GM19025 (cell line): ENCODE results near the gene DGKE.

Source experiments
- ATAC-seq: cut with Tn5 transposase; IDR thresholded peaks from one replicate; pipeline ENCODE4 v1.9.1; 2021; ENCODE audit warnings: mild to moderate bottlenecking, low read depth, moderate library complexity; ENCODE audit not compliant: unreplicated experiment

The DGKE gene

DNA sequence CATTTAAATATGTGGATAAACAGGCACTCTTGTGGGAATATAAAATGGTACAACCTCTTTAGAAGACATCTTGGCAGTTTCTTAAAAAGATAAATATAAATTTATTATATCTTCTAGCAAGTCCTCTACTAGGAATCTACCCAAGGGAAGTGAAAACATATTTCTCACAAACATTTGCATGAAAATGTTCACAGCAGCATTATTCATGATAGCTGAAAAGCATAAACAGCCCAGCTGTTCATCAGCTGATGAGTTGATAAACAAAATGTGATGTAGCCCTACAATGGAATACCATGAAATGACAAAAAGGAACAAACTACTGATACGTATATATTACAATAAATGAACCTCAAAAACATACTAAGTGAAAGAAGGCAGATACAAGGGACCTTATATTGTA lies 12.0 kb downstream of the DGKE start:
- ATAC-seq = no peak

DNA sequence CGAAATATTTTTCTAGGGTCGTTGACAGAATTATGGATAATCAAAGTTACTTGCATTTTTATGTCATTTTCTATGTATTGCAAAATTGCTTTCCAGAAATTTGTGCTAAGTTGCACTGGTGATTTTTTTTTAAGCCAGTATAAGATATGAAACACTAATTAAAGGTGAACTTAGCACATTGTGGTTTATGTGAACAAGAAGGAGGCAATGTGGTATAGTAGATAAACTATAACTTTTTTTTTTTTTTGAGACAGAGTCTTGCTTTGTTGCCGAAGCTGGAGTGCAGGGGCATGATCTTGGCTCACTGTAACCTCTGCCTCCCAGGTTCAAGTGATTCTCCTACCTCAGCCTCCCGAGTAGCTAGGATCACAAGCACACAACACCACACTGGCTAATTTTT lies 13.2 kb downstream of the DGKE start:
- no peak for ATAC-seq

DNA sequence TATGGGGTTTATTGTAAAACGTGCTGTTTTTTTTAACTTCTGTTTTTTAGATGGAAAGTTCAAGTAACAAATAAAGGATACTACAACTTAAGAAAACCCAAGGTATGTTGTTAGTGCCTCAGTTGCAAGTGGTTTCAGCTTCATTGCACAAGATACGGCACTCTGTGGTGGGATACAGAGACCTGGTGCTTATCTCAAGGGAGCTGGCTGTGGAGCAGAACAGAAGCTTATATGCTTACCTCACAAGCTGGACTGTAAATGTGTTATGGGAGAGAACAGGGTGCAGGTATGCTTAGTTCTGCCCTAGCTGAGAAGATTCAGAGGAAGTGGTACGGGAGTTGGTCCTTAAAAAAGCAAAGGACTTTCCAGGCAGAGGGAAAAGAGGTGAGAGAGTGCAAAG lies 15.2 kb downstream of the DGKE start:
- ATAC-seq = no peak

DNA sequence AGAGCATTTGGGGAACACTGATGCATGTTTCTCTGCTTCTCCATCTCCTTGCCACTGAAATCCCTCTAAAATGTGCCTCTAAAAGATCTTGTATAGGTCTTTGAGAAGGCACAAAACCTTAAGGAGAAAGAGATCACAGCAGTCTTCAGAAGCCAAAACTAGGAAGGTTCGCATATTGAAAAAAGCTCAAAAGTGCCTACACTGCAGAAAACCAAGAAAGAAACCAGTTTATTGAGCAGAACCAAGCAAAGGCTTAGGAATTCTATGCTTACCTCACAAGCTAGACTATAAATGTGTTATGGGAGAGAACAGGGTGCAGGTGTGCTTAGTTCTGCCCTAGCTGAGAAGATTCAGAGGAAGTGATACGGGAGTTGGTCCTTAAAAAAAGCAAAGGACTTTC lies 16.6 kb downstream of the DGKE start:
- no peak for ATAC-seq

DNA sequence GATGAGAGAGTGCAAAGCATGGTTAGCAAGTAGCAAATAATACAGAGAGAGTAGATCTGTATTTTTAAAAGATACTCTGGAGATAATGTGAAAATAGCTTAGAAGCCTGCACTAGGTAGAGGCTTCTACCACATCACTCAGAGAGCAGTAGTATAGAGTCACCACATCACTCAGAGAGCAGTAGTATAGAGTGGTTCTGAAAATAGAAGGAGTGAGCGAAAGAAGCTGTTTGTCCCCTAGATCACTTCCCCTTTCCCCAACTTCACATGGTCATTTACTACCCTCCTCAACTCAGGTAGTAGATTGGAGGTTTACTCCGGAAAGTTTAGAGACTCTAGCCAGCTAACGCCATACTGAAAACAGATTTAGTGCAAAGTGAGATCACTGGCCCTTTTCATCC lies 17.1 kb downstream of the DGKE start:
- no peak for ATAC-seq

DNA sequence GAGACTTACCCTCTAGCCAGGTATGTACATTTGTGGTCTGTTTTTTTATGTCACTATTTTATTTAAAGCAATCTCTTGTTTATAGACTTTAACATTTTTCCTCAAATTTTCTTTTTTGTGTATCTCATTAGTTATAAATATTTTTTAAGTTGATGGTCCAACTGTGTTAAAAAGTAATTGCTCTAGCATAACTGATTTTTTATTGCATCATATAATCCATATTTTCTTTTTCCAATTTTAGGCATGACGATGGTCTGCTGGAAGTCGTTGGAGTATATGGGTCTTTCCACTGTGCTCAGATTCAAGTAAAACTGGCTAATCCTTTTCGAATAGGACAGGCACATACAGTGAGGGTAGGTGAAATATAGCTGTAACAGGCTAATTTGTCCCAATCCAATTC lies 27.9 kb downstream of the DGKE start:
- ATAC-seq = no peak

DNA sequence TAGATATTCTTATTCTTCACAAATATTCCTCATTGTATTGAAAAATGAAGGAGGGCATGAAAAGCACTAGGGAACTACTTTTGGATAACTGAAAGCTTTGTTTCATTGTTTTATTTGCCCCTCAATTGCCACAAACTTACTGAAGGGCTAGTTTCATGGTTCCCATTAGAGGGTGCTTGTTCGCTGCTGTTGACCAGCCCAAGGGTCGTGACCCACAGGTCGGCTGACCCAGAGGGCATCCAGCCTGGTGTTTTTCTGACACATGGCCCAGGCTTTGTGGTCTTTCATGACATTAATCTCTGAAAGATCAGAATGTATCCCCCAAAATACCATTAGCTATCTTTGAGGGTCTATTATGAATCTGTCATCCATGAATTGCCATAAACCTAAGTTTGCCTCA lies 30.0 kb downstream of the DGKE start:
- no peak for ATAC-seq

DNA sequence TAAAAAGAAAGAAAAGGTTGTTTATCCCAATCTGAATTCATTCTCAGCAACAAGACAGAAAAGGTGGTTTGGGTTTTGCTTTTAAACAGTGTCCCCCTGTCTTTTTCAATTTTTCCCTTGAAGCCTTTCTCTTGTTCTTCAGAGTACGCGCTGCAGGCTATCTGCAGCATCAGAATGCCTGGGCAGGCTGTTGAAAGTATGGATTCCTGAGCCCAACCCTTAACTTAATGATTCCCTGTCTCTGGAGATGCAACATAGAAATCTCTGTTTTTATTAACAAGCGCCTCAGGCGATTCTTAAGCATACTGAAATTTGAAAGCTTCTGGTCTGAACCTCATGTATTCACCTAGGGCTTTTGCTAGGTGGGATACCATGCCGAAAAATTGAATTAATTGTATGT lies 32.1 kb downstream of the DGKE start:
- no peak for ATAC-seq

DNA sequence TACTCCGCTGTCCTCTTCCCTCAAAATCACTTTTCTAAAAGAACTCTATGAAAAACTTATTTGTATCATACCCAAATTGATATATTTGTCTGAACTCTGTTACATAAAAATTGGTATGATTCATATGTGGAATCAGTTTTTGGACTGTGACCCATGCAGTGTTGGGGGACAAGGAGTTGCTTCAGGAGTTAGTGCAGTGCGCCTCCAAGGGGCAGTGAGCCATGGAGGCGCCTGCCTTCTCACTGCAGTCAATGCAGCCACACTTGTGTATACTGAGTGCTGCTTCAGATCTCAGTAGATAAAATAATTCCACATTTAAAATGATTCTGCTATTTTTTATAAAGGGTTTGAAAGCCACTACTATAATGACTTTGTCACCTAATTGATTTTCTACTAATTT lies 32.5 kb downstream of the DGKE start:
- ATAC-seq = no peak

DNA sequence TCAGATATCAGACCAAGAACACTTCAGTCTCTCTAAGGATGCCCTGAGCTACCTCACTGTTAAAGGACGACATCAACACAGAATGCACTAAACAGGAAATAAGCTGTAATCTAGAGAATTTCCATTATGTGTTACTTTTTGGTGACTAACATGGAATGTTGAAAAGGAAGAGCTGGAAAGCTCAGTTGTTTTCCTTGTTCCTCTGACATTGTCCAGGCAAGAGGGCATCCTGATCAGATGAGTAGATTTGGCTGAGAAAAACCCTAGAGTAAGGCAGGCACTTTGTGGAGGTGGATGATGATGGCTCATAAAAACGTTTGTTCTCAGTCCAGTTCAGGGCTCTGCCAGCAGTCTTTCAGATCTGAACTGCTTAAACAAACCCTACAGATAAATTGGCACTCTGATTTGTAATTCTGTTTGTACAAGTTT lies 34.0 kb downstream of the DGKE start:
- ATAC-seq = no peak

DNA sequence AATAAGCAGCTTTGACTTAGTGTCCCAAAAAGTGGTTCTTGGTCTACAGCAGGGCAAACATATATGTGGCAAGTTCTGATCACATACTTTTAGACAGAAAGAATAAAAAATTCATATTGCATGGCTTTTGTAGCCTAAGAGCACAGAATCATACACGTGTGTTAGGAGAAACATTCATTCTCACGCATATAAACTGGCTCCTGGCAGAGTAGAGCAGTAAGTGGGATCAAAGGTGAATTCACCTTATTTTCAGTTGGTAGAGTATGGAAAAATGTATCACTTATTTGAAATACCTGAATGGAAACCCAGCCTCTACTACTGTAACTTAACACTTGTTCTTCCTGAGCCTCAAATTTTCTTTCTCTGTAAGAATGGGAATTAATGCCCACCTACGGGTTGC lies 34.8 kb downstream of the DGKE start:
- ATAC-seq = no peak

DNA sequence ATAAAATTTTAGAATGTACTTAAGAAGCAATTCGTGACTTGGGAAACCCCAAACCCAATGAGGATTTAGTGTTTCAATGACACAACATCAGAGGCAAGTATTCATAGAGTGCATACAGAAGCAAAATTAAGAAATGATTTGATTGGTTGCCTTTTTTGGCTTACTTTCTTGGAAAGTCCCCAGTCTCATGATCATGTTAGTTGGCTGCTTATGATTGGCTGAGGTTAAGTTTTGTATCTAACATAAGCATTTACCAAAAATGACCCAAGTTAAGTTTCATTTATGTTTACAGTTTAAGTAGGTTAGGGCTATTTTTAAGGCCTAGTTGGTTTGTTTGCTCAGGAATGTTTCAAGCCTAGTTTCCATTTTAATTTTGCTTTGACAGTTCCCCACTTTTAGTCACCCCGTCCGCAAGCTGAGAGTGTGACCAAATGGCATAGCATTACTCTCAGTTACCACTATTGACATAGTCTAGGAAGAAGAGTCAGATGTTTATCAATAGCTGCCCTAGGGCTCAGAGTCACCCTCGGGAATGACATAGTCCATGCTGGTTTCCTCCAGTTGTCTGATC lies 36.2 kb downstream of the DGKE start:
- ATAC-seq = no peak

DNA sequence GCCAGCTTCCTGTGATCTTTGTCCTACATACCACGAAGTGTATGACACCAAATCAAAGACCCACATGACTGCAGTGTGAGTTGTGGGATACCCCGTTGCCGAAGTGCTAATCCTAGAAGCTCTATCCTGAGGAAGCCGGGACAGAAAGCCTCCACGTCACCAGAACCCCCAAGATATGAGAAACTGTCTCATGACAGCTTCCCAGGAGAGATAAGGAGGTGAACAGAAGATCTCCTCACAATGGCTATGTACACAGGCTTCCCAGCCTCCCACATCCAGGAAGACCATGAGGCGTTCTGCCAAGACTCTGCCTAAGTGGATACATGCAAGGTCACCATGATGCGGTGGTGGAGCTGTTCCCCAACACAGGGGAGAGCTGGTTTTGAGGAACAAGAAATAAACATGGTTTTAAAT lies 42.8 kb downstream of the DGKE start:
- no peak for ATAC-seq

DNA sequence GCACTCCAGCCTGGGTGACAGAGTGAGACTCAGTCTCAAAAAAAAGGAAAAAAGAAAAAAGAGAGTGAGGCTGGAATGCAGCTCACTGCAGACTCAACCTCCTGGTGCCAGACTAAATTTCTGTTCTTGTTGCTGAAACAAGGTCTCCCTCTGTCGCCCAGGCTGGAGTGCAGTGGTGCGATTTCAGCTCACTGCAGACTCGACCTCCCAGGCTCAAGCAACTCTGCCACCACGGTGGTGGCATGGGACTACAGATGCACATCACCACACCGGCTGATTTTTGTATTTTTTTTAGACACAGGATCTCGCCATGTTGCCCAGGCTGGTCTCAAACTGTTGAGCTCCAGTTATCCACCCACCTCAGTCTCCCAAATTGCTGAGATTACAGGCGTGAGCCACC lies 45.3 kb downstream of the DGKE start:
- no peak for ATAC-seq

DNA sequence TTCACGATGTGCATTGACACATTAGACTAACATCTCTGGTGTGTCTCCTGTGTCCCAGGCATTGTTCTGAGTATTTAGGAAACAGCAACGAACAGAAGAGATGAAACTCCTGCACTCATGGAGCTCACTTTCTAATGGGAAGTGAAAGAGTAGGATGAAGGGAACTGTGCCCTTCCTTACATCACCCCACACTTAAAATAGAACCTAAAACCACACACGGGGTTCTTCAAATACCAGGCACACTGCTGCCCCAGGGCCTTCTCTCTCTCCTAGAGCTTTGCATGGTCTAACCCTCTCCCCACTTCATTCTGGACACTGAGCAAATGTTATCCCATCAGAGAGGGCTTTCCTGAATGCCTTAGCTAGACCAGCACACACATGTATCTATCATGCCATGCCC lies 46.2 kb downstream of the DGKE start:
- ATAC-seq = no peak

DNA sequence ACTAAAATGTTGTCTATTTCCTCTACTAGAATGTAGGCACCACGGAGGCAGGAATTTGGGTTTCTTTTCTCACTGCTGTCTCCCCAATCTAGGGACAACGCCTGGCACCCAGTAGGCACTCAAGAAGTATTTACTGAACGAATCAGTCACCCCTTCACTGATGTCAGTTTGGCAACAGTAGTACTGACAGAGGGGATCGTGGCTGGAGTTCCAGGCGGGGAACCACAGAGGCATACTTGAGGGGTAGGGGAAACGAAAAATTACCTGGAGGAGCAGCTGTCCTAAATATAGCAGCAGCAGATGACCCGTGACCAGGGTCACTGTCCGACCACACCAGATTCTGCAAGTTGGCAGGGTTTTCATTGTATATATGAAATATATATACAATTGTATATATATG lies 46.6 kb downstream of the DGKE start:
- ATAC-seq = no peak

DNA sequence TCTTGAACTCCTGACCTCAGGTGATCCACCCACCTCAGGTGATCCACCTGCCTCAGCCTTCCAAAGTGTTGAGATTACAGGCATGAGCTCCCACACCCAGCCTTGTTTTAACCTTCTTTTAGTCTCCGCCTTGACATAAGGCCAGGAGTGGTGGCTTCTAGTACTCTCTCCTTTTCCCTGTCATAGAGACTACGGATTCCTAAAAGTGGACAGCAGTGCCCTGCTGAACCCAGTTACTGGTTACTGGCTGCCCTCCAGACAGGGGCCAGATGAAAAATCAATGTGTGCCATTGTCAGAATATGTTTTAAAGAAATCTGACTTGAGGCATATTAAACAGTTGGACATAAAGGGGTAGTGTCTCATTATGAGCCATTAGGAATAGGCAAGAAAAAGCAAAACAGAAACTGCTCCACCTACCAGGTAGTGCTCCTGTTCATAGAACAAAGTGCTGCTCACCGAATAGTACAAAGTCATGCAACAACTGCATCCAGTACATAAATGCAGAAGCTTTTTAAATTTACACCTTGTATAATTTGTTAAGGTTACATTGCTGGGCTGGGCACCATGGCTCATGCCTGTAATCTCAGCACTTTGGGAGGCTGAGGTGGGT lies 47.8 kb downstream of the DGKE start:
- no peak for ATAC-seq

DNA sequence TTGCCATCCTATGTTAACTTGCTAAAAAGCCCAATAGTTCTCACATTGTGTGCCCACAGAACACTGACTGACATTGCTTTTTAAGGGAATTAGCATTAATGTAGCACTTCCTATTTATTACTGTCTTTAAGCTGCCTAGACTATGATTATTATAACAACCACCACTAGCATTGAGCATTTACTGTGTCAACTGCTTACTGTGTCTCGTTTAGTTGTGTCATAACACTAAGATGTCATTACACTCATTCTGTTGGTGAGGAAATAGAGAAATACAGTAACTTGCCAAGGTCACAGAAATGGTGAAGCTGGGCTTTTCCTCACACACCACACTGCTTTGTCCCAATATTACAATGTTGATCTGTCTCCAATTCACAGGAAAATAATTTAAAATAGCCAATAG lies 49.7 kb downstream of the DGKE start:
- ATAC-seq = no peak

DNA sequence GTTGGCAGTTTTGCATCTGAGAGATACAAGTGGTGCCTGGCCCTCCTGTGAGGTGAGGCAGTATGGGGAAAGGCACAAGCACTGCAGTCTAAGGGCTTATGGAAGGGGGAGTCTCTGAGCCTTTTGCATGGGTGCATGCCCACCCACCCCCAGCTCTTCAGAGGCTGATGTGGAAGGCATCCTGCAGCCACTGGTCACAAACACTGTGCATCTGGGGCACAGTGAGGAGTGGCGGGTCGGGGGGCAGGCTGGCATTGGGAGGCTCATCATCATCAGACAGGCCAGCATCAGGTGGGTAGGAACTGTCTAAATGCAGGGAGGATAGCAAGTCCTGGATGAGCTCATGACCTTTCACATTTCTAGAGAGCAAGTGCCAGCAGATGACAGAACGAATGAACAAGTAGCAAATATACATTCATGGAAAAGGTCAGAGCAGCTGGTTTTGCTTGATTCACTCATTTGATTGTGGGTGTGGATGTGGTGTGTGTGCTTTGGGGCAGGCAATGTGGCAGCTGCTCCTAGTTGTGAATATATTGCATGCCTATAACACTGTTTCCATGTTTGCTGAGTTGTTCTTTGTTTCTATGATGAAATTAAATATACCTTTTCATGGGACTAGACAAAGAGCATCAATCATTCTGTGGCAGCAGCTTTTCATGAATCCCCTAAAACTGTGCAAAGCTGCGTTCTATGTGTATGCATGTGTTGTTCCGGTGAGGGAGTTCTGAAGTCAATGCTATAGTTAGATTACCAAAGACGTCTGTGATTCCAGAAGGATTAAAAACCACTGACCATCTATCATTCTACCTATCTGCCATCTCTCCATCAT lies 50.7 kb downstream of the DGKE start:
- no peak for ATAC-seq

DNA sequence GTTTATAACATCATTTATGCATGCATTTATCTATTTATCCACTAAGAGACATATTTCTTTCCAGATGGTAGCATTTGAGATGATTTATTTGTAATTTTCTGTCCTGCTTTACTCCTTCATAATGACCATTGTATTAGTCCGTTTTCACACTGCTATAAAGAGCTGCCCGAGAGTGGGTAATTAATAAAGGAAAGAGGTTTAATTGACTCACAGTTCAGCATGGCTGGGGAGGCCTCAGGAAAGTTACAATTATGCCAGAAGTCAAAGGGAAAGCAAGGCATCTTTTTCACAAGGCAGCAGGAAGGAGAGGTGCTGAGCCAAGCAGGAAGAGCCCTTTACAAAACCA lies 51.3 kb downstream of the DGKE start:
- no peak for ATAC-seq

DNA sequence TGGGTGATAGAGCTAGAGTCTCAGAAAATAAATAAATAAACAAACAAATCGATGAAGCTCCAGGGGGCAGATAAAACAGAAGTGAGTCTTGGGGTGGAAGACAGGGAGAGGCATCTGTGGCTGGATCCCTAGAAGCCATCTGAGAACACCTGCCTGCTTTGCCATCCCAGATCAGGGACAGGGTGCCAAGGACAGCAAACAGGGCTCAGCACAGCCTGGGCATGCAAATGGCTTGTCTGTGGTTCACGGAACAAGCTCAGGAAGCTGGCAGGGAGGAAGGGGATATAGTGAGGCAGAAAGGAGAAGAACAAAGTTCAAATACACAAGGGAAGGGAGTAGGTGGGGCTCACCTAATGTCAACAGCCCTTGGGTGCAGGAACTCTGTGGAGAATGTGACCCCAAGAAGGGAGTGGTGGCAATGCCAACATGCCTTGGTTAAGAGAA lies 52.4 kb downstream of the DGKE start:
- ATAC-seq = no peak

DNA sequence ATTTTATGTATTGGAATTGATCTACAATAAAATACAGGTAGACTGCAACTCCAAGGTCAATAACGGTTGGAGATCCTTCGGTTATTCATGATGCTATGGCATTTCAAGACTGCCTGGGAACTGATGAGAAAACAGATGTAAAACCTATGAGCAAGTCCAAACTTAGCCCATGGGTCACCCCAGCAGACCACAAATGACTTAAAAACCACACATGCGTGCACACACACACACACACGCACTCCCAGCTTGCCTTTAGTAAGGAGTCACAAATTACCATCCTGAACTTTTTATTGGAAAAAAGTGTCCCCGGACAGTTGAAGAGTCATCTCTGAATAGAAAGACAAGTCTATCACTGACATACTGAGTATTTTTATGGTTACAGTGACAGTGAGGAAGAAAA lies 53.2 kb downstream of the DGKE start:
- ATAC-seq = no peak
